H1 (cell line): ENCODE data around the gene SPATA13. TPM values are rescaled to one million over a fixed set of nuclear protein-coding genes. Genes with fewer than 3 reads are reported as not detected.

Experiments
- CTCF ChIA-PET: fragments of 300-600 bp; sonication (Branson Sonifier 250); formaldehyde crosslinking; loops from one replicate; lab custom pipeline; 2021; ENCODE audit not compliant: partially characterized antibody; lab: Charles Lee
- POLR2A ChIA-PET: fragments of 300-600 bp; sonication (Branson Sonifier 250); formaldehyde crosslinking; loops from one replicate; lab custom pipeline; 2021; ENCODE audit warnings: inconsistent platforms; ENCODE audit not compliant: partially characterized antibody; lab: Charles Lee
- DNase-seq, 2 experiments: peaks; one replicate each; pipeline versions ENCODE4 v3.0.0 to v3.0.0-alpha.2; 2010 to 2022; ENCODE audit warnings: low spot score in 2 of 2, low read depth in 1 of 2, mixed read lengths in 1 of 2
- FAIRE-seq: peaks from 2 replicates; lab custom pipeline; 2011; peaks lifted over from hg19 to GRCh38; lab: Jason Lieb, UNC
- H2AFZ ChIP-seq: 2 replicates; pipeline ENCODE4 v1.8.1; 2012; ENCODE audit warnings: low read length, inconsistent platforms
- H2AK5ac ChIP-seq: 2 replicates; pipeline ENCODE4 v1.6.1; 2013; ENCODE audit warnings: low read depth, low read length
- H2BK120ac ChIP-seq: replicated peaks from 2 replicates; pipeline ENCODE3; 2013; ENCODE audit warnings: low read depth, low read length, inconsistent platforms
- H2BK12ac ChIP-seq: 2 replicates; pipeline ENCODE4 v1.6.1; 2013; ENCODE audit warnings: low read depth, low read length
- H2BK15ac ChIP-seq: 2 replicates; pipeline ENCODE4 v1.6.1; 2013; ENCODE audit warnings: low read length
- H2BK20ac ChIP-seq: 2 replicates; pipeline ENCODE4 v1.6.1; 2013; ENCODE audit warnings: low read length
- H2BK5ac ChIP-seq: 2 replicates; pipeline ENCODE4 v1.6.1; 2013; ENCODE audit warnings: low read depth, low read length
- H3K14ac ChIP-seq: 2 replicates; pipeline ENCODE4 v1.6.1; 2013; ENCODE audit warnings: inconsistent platforms; ENCODE audit not compliant: insufficient read length
- H3K18ac ChIP-seq: 2 replicates; pipeline ENCODE4 v1.6.1; 2013; ENCODE audit warnings: low read length; ENCODE audit errors: extremely low read depth
- H3K23ac ChIP-seq: 2 replicates; pipeline ENCODE4 v1.6.1; 2013; ENCODE audit warnings: inconsistent platforms; ENCODE audit not compliant: insufficient read length
- H3K23me2 ChIP-seq: 2 replicates; pipeline ENCODE4 v1.6.1; 2013; ENCODE audit warnings: low read depth, low read length
- H3K27ac ChIP-seq: 2 replicates; pipeline ENCODE4 v1.6.1; 2011; ENCODE audit warnings: low read depth, low read length, inconsistent platforms
- H3K27me3 ChIP-seq, 4 experiments: replicated peaks in 1 of 4; 1 replicate in 1 of 4; 2 replicates in 3 of 4; pipeline versions ENCODE4 v1.6.1 to v1.8.1; 2011 to 2013; ENCODE audit warnings: low read length in 3 of 4, mild to moderate bottlenecking in 3 of 4, inconsistent platforms in 2 of 4, mixed read lengths in 2 of 4, moderate library complexity in 1 of 4; ENCODE audit not compliant: control insufficient read depth in 3 of 4, insufficient read depth in 3 of 4; ENCODE audit errors: extremely low read depth in 1 of 4
- H3K36me3 ChIP-seq, 4 experiments: 2 replicates each; pipeline versions ENCODE4 v1.6.1 to v1.8.1; 2011 to 2013; ENCODE audit warnings: mild to moderate bottlenecking in 4 of 4, low read length in 3 of 4, moderate library complexity in 2 of 4, control low read depth in 1 of 4, inconsistent platforms in 1 of 4; ENCODE audit not compliant: insufficient read depth in 4 of 4, control insufficient read depth in 2 of 4
- H3K4ac ChIP-seq: replicated peaks from 2 replicates; pipeline ENCODE3; 2013; ENCODE audit warnings: low read length, low read depth, mixed read lengths, inconsistent platforms; ENCODE audit not compliant: insufficient read length
- H3K4me1 ChIP-seq, 4 experiments: replicated peaks in 1 of 4; 1 replicate in 1 of 4; 2 replicates in 3 of 4; pipeline versions ENCODE4 v1.6.1 to v1.8.1; 2011 to 2013; ENCODE audit warnings: low read length in 3 of 4, inconsistent platforms in 2 of 4, mixed read lengths in 1 of 4; ENCODE audit not compliant: insufficient read depth in 4 of 4, control insufficient read depth in 3 of 4
- H3K4me2 ChIP-seq, 2 experiments: 2 replicates each; pipeline versions ENCODE4 v1.6.1 to v1.8.1; 2011 to 2013; ENCODE audit warnings: low read depth in 2 of 2, low read length in 2 of 2, control low read depth in 1 of 2, inconsistent platforms in 1 of 2, mild to moderate bottlenecking in 1 of 2; ENCODE audit not compliant: insufficient read depth in 1 of 2
- H3K4me3 ChIP-seq, 4 experiments: fragments of 200-600, 300-600 bp in 1 of 4; sonication (generic), shearing (Covaris generic), sonication (Bioruptor Twin) in 1 of 4; 2 replicates each; pipeline versions ENCODE4 v1.5.1 to v1.8.1; 2011 to 2016; ENCODE audit warnings: low read length in 4 of 4, low read depth in 3 of 4, control low read depth in 2 of 4, inconsistent platforms in 2 of 4, mild to moderate bottlenecking in 2 of 4, mixed read lengths in 1 of 4, moderate library complexity in 1 of 4; ENCODE audit not compliant: insufficient read depth in 2 of 4; ENCODE audit errors: extremely low read depth in 1 of 4
- H3K56ac ChIP-seq: replicated peaks from 2 replicates; pipeline ENCODE3; 2013; ENCODE audit warnings: low read depth, mild to moderate bottlenecking, mixed read lengths, low read length, inconsistent platforms; ENCODE audit not compliant: insufficient read length
- H3K79me1 ChIP-seq: 2 replicates; pipeline ENCODE4 v1.6.1; 2013; ENCODE audit warnings: low read depth, low read length, control low read depth
- H3K79me2 ChIP-seq, 2 experiments: 2 replicates each; pipeline versions ENCODE4 v1.6.1 to v1.8.1; 2012 to 2013; ENCODE audit warnings: low read length in 2 of 2, mild to moderate bottlenecking in 2 of 2, inconsistent platforms in 1 of 2; ENCODE audit not compliant: insufficient read depth in 2 of 2, control insufficient read depth in 1 of 2
- H3K9ac ChIP-seq, 4 experiments: replicated peaks in 1 of 4; 1 replicate in 1 of 4; 2 replicates in 3 of 4; pipeline versions ENCODE4 v1.6.1 to v1.8.1; 2011 to 2013; ENCODE audit warnings: low read depth in 3 of 4, low read length in 3 of 4, control low read depth in 2 of 4, mild to moderate bottlenecking in 2 of 4, moderate library complexity in 2 of 4, inconsistent platforms in 1 of 4; ENCODE audit errors: extremely low read depth in 1 of 4
- H3K9me3 ChIP-seq, 2 experiments: 2 replicates each; pipeline versions ENCODE4 v1.6.1 to v1.8.1; 2012 to 2013; ENCODE audit warnings: mild to moderate bottlenecking in 2 of 2, moderate library complexity in 2 of 2, control low read depth in 1 of 2, inconsistent platforms in 1 of 2, low read depth in 1 of 2, low read length in 1 of 2, mixed read lengths in 1 of 2; ENCODE audit not compliant: insufficient read depth in 2 of 2
- H4K20me1 ChIP-seq, 2 experiments: replicated peaks in 1 of 2; 2 replicates each; pipeline versions ENCODE3 to v1.8.1; 2011 to 2013; ENCODE audit warnings: inconsistent platforms in 2 of 2, low read length in 2 of 2, mild to moderate bottlenecking in 1 of 2; ENCODE audit not compliant: insufficient read depth in 2 of 2, control insufficient read depth in 1 of 2
- H4K5ac ChIP-seq: 2 replicates; pipeline ENCODE4 v1.6.1; 2013; ENCODE audit warnings: low read length, low read depth, mixed read lengths, inconsistent platforms; ENCODE audit not compliant: insufficient read length
- H4K8ac ChIP-seq: 2 replicates; pipeline ENCODE4 v1.8.0; 2013; ENCODE audit warnings: mild to moderate bottlenecking, moderate library complexity, low read length, inconsistent platforms; ENCODE audit not compliant: insufficient read depth; ENCODE audit errors: extremely low read depth
- H4K91ac ChIP-seq: replicated peaks from 2 replicates; pipeline ENCODE3; 2013; ENCODE audit warnings: low read length, mixed read lengths, inconsistent platforms; ENCODE audit not compliant: insufficient read length
- BACH1 ChIP-seq: IDR thresholded peaks from 2 replicates; pipeline ENCODE4 v1.6.1; 2012; ENCODE audit warnings: low read length, improper control_type of control experiment
- HDAC2 ChIP-seq, 2 experiments: fragments of 300-600 bp in 1 of 2; sonication (generic) in 1 of 2; IDR thresholded peaks; 2 replicates each; pipeline ENCODE4 v1.6.1; 2011 to 2012; ENCODE audit warnings: low read depth in 2 of 2, low read length in 2 of 2, mild to moderate bottlenecking in 2 of 2, moderate library complexity in 2 of 2, borderline replicate concordance in 1 of 2, inconsistent platforms in 1 of 2
- WGBS, 2 experiments: shearing (Covaris generic) in 1 of 2; methylation state at CpG; one replicate each; pipeline versions ENCODE4 v1.1.6 to v1.1.7; 2013 to 2015; ENCODE audit warnings: low lambda C conversion rate in 2 of 2, mixed read lengths in 2 of 2, inconsistent platforms in 1 of 2, low coverage in 1 of 2, missing lambda C conversion rate in 1 of 2; ENCODE audit not compliant: insufficient replicate concordance in 2 of 2, insufficient coverage in 1 of 2, insufficient read length in 1 of 2; ENCODE audit errors: extremely low coverage in 1 of 2, missing lambda C conversion rate in 1 of 2; 5-methylcytosine and 5-hydroxymethylcytosine counted together
- polyA plus RNA-seq, 7 experiments: library from polyadenylated mRNA; depleted of rRNA in 3 of 7; stranded (reverse) in 5 of 7; unstranded in 2 of 7; fragments of >200 nt in 5 of 7; fragments of 200-250 nt in 2 of 7; gene quantifications; 1 replicate in 5 of 7; 2 replicates in 1 of 7; 4 replicates in 1 of 7; pipeline versions ENCODE4 v1.2.1 to v1.2.3, GENCODE V29; 2011 to 2013; ENCODE audit warnings: missing spikeins in 2 of 7, mixed read lengths in 2 of 7
- total RNA-seq: library from RNA; stranded (reverse); fragmentation: NEBNext Ultra II Directional; extraction: Animal tissue kit (Norgen Biotek cat#: 25700); gene quantifications from 2 replicates; pipeline ENCODE4 v1.2.1, GENCODE V29; 2021
- TF ChIP-seq, protein P1 (sequence below): IDR thresholded peaks from 2 replicates; pipeline ENCODE4 v1.6.1; 2011; ENCODE audit warnings: low read depth, mild to moderate bottlenecking, low read length; ENCODE audit not compliant: insufficient read depth

The SPATA13 gene
- total and polyA plus RNA-seq, 2 of the 8 experiments (the other 6 are each of a cell fraction or from before 2014, with no cell fraction given), result 12.6 to 30.9 TPM

DNA sequence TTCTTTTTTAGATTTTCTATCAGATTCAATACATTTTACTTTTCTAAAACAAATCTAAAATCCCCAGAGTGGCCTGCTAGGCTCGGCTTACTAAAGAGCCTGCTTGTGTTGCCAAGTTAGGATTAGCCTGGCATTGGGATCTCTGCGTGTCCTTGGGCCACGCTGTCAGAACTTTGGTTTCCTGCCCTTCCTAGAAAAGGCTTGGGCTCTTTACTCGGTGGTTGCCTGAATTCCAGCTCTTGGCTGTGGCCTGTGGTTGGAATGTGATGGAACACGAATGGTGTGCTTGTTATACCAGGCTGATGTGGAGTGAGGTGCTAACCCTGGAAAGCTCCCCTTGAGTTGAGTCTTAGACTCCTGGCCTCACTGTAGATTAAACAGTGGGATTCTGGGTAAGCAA is 8.5 kb downstream of the SPATA13 start:
- H3K9me3 ChIP-seq, result no peaks in the 10 kb centered on the region
- no peak overlapping the region for H2BK15ac ChIP-seq
- H3K23me2 ChIP-seq, result no peaks in the 10 kb centered on the region
- H3K56ac ChIP-seq, result no peak overlapping the region
- peaks cover 11 to 90% of the 10 kb centered on the region in 2 experiments; a peak in 3 of 4 replicates for H3K79me2 ChIP-seq
- no peak overlapping the region for H3K9ac ChIP-seq
- no peak overlapping the region for H3K4me3 ChIP-seq
- TF ChIP-seq, protein P1, sequence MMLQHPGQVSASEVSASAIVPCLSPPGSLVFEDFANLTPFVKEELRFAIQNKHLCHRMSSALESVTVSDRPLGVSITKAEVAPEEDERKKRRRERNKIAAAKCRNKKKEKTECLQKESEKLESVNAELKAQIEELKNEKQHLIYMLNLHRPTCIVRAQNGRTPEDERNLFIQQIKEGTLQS, result no peak
- TF ChIP-seq BACH1, result no peak
- TF ChIP-seq HDAC2 (IDR thresholded peaks at IDR 0.05; ENCODE audit: borderline replicate concordance in 1 of 2, low read depth in 2 of 2, low read length in 2 of 2), result no peak
- H2BK12ac ChIP-seq, result no peak overlapping the region
- H3K4me1 ChIP-seq, result peaks cover 0 to 3% (median 0%) of the 10 kb centered on the region in 4 experiments; a peak in 3 of 7 replicates
- FAIRE-seq (no peak), DNase-seq (no peak)
- H3K79me1 ChIP-seq, result peaks cover 27% of the 10 kb centered on the region
- no peak overlapping the region for H2BK120ac ChIP-seq
- H3K23ac ChIP-seq, result no peak overlapping the region
- H2AK5ac ChIP-seq, result no peak overlapping the region
- H2BK20ac ChIP-seq, result no peak overlapping the region
- H3K27me3 ChIP-seq, result peaks cover 0 to 2% (median 0%) of the 10 kb centered on the region in 4 experiments; a peak in 1 of 7 replicates
- no peak overlapping the region for H3K27ac ChIP-seq
- H3K14ac ChIP-seq, result no peak overlapping the region
- peaks cover 0 to 8% (median 6%) of the 10 kb centered on the region in 4 experiments; a peak in 4 of 8 replicates for H3K36me3 ChIP-seq
- POLR2A ChIA-PET, result no interaction called here
- H2BK5ac ChIP-seq, result no peak overlapping the region
- 96% methylated on average over 5 of the region's 5 CpGs; no CpG with 5 or more reads in 1 of the 2 experiments for WGBS, 2 experiments
- no peak overlapping the region for H4K5ac ChIP-seq
- H3K18ac ChIP-seq, result no peak overlapping the region
- no peak overlapping the region for H4K8ac ChIP-seq
- H3K4ac ChIP-seq, result no peak overlapping the region
- H4K91ac ChIP-seq, result no peak overlapping the region
- H2AFZ ChIP-seq, result no peak overlapping the region
- no peak overlapping the region for H3K4me2 ChIP-seq
- peaks cover 6 to 20% of the 10 kb centered on the region in 2 experiments for H4K20me1 ChIP-seq
- CTCF ChIA-PET, result interaction anchor here (0.8 to 1.3 kb wide), 3 partner anchors 11 to 129 kb away, joined by 3 to 5 read pairs (median 4); no protein-coding TSS in a partner anchor
